ENCODE measurements around the gene SCNN1B.

DNA sequence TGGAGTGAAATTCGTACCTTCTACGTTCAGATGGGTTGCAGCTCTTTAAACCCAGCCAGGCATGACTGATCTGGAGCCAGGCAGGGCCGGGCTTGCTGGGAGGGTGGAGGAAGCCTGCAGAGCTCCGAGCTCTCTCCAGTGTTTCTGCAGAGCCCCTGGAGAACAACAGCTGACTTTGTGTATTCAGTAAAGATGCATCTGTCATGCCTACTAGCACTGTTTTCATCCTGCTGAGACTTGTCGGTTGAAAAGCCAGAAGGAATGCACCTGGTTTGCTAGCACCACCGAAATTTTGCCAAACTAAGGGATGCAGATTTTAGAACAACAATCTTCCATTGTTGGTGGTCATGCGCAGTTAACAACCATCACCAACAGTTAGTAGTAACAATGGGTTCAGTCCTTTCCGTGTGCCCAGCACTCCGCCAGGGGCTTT lies 22.4 kb upstream of the SCNN1B start:
- TF ChIP-seq, protein P1, sequence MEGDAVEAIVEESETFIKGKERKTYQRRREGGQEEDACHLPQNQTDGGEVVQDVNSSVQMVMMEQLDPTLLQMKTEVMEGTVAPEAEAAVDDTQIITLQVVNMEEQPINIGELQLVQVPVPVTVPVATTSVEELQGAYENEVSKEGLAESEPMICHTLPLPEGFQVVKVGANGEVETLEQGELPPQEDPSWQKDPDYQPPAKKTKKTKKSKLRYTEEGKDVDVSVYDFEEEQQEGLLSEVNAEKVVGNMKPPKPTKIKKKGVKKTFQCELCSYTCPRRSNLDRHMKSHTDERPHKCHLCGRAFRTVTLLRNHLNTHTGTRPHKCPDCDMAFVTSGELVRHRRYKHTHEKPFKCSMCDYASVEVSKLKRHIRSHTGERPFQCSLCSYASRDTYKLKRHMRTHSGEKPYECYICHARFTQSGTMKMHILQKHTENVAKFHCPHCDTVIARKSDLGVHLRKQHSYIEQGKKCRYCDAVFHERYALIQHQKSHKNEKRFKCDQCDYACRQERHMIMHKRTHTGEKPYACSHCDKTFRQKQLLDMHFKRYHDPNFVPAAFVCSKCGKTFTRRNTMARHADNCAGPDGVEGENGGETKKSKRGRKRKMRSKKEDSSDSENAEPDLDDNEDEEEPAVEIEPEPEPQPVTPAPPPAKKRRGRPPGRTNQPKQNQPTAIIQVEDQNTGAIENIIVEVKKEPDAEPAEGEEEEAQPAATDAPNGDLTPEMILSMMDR (conservative IDR thresholded peaks at IDR 0.05 in 1 of 2, IDR thresholded peaks at IDR 0.05 in 1 of 2; ENCODE audit: low read depth in 1 of 2, low read length in 2 of 2): no peak
- TF ChIP-seq EZH2 (IDR thresholded peaks at IDR 0.05; ENCODE audit: low read length, missing control alignments): no peak
